IPS-18c (cell line): ENCODE measurements around the gene C3orf85.
"Not testable (repeated sequence)": the region's sequence is repeated elsewhere in the genome, so short reads cannot be mapped to it uniquely, and the experiment has no call there.

Experiments used
- H3K4me3 ChIP-seq: 2 replicates; pipeline ENCODE4 v1.7.0; 2013; ENCODE audit warnings: low read depth, mild to moderate bottlenecking, low read length, moderate library complexity; ENCODE audit not compliant: insufficient read depth
- H3K9me3 ChIP-seq: one replicate; pipeline ENCODE4 v1.6.1; 2013; ENCODE audit warnings: mild to moderate bottlenecking, low read length, moderate library complexity; ENCODE audit not compliant: control insufficient read depth, insufficient read depth

Gene C3orf85

DNA sequence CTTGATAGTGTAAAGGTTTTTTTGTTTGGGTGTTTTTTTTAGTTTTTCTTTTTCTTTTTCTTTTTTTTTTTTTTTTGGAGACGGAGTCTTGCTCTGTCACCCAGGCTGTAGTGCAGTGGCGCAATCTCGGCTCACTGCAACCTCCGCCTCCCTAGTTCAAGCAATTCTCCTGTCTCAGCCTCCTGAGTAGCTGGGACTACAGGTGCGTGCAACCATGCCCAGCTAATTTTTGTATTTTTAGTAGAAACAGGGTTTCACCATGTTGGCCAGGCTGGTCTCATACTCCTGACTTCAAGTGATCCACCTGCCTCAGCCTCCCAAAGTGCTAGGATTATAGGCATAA is 3.1 kb upstream of the C3orf85 start:
- not testable (repeated sequence) for H3K4me3 ChIP-seq

DNA sequence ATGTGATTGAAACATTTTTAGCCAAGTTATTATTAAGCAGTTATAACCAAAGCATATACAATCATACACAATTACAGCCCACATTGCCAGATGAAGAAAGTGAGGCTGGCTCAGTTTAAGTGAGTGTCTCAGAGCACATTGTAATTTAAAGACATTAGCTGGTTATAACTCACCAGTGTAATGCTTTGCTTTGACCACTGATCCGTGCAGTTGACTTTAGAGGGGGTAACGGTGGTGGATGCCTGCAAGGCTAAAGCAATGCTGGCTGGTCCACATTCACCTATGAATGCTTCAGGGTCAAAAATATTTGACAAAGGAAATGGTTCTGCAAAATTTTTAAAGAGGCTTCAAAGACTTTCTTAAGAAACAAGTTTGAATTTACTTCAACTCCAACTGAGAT is 1.2 kb downstream of the C3orf85 start:
- H3K4me3 ChIP-seq = no peak overlapping the region
- H3K9me3 ChIP-seq = no peaks in the 10 kb centered on the region

More for the DNA sequence above, 3.1 kb upstream of the C3orf85 start:
- H3K9me3 ChIP-seq = not testable (repeated sequence)

DNA sequence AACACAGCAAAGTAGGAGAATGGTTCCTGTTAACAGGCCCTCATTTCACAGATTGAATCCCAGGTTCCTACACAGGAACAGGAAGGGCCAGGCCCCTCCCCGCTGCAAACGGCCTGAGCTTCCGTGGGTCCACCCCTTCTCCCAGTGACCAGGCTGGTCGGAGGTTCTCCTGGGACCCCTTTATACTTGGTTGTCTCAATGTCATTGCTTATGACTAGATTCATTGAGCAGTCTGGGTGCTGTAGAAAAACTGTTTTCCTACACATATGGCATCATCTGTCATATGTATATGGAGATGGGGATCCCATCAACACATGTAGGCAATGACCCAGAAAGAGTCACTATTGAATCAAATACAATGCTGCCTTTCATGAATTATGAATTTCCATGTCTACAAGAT is 3.8 kb downstream of the C3orf85 start:
- Histone ChIP-seq H3K9me3 (no peaks in the 10 kb centered on the region), H3K4me3 (no peak overlapping the region)

DNA sequence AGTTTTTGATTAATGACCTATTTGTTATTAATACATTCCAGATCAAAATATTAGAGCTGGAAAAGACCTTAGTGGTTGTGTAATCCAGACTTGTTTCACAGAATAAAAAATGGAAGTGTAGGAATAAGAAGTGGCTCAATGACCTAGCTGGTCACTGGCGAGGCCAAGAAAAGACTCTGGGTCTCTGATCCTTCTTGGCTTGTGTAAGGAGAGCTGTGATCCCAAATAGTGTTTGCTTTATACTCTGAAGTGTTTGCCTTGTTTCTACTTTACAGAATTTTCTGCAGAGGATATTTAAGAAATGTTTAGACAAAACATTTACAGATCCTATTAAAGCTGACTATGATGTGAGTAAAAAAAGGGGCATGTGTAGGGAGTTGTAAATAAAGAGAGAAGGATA is 7.1 kb downstream of the C3orf85 start:
- Histone ChIP-seq H3K9me3 (no peaks in the 10 kb centered on the region), H3K4me3 (no peak overlapping the region)

DNA sequence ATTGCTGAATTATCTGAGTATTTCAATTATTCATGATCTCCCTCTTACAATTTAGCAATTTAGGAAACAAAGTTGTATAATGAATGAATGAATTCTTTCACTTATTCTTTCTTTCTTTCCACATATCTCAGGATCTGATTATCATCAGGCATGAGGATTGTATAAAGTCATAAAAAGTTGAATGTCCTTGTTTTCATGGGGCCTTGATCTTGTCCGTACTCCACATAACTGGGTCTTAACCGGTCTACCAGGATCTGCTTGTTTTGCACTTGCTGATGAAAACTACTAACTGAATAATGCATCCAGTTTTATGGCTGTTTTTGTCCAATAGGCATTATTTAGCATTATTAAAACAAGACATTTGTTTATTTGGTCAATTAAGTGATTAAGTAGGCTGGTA is 12.6 kb downstream of the C3orf85 start:
- H3K9me3 ChIP-seq = no peaks in the 10 kb centered on the region
- H3K4me3 ChIP-seq = no peak overlapping the region

DNA sequence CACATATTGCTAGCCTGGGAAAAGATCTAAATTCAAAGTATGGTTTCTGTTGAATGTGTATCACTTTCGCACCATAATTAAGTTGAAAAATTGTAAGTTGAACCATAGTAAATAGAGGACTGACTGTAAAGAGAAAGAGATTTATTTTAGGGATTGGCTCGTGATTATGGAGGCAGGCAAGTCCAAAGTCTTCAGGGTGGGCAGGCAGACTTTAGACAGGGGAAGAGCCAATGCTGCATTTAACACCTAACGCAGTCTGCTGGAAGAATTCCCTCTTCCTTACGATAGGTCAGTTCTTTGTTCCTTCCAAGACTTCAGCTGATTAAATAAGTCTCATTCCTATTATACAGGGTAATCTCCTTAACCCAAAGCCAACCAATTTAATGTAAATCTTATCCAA is 15.8 kb downstream of the C3orf85 start:
- no peak overlapping the region for H3K4me3 ChIP-seq
- H3K9me3 ChIP-seq = no peaks in the 10 kb centered on the region

DNA sequence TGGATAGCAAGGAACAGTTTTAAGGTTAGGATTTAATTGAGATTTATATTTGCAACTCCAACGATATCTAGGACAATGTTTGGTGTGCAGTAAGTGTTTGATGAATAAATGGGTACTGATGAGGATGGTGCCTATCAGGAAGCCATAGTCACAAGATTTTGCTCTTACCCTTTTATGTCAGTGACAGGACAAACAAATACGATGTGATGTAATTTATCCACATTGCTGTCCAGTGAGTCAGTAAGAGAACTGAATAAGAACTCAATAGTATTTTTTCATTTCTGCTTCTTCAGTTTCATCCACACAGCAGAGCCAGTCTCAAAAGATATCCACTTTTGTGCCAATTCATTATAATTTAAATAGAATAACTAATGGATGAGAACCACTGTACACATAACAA is 18.5 kb downstream of the C3orf85 start:
- no peak overlapping the region for H3K4me3 ChIP-seq
- H3K9me3 ChIP-seq = peaks cover 2% of the 10 kb centered on the region

DNA sequence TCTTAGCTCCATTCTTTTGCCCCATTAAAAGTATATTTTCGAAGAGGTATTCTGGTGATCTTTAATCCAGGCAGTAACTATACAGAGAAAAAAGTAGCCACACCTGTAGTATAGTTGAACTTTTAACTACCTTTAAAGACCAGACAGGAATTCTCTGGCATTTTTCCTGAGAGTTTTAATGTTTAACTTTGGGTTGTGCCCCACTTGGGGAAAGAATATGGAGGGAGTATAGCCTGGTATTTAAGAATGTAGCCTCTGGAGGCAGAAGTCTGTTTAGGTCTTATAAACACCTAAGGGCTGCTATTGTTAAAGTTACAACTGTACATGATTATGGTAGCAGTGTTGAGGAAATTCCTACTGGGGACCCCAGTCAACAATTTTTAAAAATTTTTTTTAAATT is 19.3 kb downstream of the C3orf85 start:
- Histone ChIP-seq H3K9me3 (peaks cover 2% of the 10 kb centered on the region), H3K4me3 (no peak overlapping the region)

DNA sequence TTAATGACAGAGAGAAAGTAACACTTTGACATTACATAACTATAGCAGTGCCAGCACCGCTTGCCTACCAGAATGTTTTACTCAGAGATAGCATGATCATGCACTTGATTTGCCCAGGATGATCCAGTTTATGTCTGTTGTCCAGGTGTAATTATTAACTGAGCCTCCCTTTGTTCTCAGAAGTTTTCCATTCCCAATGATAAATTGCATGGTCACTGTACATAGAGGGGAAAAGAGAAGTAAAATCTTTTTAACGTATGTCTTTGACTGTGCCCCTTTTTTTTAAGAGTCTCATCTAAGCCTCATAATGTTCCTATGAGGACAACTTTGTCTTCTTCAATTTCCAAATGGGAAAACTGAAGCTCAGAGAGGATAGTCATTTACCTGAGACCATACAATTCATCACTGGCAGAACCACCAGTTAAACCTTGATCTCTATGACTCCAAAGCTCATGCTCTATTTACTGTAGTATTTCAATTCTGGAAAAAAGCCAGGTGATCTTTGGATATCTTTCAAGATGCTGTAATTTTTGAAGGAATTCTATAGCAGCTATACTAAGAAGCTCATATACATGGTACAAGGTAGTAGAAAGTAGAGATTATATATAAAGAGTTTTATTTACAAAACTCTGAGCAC is 25.1 kb downstream of the C3orf85 start:
- Histone ChIP-seq H3K9me3 (peaks cover 2% of the 10 kb centered on the region), H3K4me3 (no peak overlapping the region)

DNA sequence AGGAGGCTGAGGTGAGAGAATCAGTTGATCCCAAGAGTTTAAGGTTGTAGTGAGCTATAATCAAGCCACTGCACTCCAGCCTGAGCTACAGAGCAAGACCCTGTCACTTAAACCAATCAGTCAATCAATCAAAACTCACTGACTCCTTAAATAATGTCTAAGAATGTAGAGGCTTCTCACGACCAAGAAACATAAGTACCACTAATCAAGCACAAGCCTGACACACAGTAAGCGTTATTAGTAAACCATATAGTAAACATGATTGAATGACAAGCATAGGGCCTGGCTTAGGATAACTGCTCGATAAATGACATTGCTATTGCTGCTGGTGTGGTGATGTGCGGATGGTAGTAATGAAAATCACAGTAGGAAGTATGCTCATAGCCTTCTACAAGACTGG is 29.4 kb downstream of the C3orf85 start:
- no peak overlapping the region for H3K4me3 ChIP-seq
- H3K9me3 ChIP-seq = no peaks in the 10 kb centered on the region

DNA sequence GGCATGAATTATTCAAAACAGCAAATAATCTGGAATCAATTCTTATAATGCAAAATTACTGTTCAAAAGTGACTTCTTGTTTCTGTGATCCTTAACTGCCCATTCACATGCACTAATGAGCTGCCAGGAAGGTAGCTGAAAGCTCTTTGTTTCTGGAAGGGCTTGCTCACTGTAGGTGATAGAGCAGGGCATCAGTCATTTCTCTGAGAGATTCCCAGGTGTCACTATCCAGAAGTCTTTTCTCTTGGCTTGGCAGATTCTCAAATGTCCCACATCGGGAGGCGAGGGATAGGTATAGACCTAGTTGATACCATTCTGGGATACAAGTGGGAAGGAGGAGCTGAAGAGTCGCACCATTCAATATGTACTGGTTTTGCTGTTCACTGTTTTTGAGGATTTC is 35.0 kb downstream of the C3orf85 start:
- Histone ChIP-seq H3K4me3 (no peak overlapping the region), H3K9me3 (no peaks in the 10 kb centered on the region)

DNA sequence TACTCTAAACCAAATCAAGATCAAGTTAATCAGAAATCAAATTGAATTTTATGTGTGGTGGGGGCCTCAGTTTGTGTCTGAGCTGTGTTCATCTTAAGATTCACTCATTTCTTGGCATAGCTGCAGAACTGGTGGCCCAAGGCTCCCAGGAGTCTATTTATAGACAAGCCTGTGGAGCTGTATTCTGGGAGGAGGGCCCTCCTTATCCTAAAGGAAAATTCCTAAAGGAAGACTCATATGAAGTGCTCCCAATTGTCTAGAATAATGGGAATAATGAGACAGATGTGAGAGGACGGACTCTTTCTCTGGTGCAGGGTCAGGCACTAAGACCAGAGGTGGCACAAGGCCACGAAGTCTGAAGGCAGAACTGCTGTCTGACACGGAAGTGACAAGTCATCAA is 38.9 kb downstream of the C3orf85 start:
- H3K9me3 ChIP-seq = no peaks in the 10 kb centered on the region
- H3K4me3 ChIP-seq = no peak overlapping the region

DNA sequence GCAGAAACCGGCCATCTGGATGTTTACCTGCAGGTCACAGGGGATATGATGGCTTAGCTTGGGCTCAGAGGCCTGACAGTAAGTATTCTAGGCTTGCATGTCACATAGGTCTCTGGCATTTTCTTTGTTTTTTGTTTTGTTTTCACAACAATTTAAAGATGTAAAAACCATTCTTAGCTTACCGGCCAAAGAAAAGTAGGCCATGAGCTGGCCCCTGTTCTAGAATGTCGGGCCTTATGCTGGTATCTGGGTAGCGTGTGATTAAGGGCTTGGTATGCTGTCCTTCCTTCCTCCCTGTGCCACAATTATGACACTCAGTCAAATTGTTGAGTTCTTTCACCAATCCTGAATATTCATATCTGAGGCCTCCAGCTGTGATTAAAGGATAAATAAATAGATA is 40.2 kb downstream of the C3orf85 start:
- Histone ChIP-seq H3K4me3 (no peak overlapping the region), H3K9me3 (no peaks in the 10 kb centered on the region)

DNA sequence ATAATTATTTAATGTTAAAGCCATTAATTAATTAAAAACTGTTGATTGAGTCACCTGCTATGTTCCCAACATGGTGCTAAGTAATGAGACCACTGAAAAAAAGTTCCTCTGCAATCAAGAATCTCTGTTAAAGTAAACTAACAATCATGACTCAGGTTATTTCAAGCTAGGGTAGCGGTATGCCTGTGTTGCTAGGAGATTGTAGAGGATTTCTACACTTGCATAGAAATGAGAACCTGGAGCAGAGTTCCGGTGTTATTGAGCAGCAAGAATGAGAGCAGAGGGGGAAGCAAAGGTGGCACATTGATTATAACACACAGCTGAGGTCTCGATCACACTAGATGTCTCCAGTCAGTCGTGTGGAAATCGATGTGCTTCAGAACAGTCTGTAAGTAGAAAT is 41.4 kb downstream of the C3orf85 start:
- Histone ChIP-seq H3K9me3 (no peaks in the 10 kb centered on the region), H3K4me3 (no peak overlapping the region)

DNA sequence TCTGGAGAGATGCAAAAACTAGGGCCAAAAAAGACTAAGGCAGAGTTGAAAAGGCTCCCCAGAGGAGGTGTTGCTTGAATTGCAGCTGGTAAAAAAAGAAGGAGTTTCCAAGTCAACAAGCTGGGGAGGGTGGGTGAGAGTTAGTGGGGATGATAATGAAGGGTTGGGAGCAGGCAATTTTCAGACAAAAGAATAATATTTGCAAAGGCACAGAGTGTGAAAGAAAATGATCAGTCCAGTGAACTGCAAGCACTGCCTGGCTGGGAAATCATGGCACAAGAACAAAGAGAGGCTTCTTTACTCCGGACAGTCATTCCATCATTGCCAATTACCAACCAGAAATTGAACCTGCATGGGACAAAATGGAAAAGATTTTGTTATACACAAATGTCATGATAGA is 42.2 kb downstream of the C3orf85 start:
- no peak overlapping the region for H3K4me3 ChIP-seq
- H3K9me3 ChIP-seq = no peaks in the 10 kb centered on the region

DNA sequence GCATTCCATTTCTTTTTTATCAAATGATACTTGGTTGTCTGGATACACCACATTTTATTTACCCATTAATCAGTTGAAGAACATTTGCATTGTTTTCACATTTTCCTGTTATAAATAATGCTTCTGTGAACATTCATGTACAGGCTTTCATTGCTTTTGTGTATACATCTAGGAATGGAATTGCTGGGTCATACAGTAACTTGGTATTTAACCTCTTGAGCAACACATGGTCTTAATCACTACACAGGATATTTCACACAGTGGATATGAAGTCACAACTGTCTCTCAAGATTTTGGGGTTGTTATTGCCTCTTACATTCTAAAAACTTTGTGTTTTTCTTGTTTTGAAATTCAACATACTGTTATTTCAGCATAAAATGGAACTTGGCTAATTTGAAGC is 48.2 kb downstream of the C3orf85 start:
- Histone ChIP-seq H3K4me3 (no peak overlapping the region), H3K9me3 (no peaks in the 10 kb centered on the region)

DNA sequence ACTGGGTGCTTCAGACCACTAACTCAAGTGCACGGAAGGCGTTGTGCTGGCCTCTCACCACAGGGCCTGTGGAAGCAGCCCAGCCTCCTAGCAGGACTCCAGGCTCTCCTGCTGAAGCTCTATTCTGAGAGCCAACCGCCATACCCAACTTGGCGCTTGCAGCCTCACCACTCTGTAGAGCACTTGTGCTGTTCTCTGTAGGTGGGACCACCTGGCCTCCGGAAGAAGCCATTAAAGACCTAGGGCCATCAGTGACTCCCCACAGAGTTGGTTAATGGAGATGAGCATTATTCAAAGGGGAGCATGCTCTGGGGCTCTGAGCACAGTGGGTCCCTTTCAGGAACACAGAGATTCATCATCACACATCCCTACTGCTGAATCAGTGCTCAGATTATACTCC is 50.9 kb downstream of the C3orf85 start:
- Histone ChIP-seq H3K9me3 (no peaks in the 10 kb centered on the region), H3K4me3 (no peak overlapping the region; the same call in 1 of the 2 replicates)

DNA sequence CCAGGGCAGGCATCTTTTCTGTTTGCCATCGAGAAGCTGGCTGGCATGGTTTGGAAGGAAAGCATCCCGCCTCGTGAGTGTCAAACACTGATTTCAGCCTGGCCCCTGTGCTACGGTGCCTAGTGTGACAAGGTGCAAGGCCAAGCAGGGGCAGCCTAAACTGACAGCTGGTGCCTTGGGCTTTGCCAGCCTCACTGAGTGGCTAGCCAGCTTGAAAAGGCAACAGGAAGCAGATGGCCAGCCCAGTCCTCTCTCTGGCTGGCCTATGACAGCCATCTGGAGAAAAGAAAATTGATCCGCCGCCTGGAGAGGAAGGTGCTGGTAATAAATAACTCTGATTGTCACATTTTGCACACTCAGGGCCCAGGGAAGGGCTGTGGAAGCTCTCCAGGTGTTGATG is 52.2 kb downstream of the C3orf85 start:
- H3K9me3 ChIP-seq = no peaks in the 10 kb centered on the region
- no peak overlapping the region for H3K4me3 ChIP-seq

DNA sequence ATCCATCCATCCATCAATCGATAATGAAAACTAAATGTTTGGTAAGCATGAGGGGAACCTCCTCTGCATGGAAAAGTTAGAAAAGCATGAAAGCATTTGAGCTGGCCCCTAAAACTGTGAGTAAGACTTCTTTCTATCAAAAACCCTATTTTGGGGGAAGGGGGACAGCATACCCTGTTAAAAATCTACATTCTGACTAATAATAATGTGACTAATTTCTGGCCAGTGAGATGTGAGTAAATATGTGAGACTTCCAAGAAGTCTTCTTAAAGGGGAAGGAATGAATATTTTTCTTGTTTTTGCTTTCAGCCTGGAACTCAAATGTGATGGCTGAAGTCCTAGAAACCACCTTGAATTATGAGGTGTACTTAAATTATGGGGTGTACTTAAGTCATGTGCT is 54.9 kb downstream of the C3orf85 start:
- no peak overlapping the region for H3K4me3 ChIP-seq
- no peaks in the 10 kb centered on the region for H3K9me3 ChIP-seq
